NCI-H2227 (cell line): Measurements from ENCODE around the gene CPHXL2.

Source experiments
- DNase-seq: peaks from one replicate; lab custom pipeline; 2025; ENCODE audit not compliant: unreplicated experiment; lab: John Stamatoyannopoulos, UW

CPHXL2 gene

DNA sequence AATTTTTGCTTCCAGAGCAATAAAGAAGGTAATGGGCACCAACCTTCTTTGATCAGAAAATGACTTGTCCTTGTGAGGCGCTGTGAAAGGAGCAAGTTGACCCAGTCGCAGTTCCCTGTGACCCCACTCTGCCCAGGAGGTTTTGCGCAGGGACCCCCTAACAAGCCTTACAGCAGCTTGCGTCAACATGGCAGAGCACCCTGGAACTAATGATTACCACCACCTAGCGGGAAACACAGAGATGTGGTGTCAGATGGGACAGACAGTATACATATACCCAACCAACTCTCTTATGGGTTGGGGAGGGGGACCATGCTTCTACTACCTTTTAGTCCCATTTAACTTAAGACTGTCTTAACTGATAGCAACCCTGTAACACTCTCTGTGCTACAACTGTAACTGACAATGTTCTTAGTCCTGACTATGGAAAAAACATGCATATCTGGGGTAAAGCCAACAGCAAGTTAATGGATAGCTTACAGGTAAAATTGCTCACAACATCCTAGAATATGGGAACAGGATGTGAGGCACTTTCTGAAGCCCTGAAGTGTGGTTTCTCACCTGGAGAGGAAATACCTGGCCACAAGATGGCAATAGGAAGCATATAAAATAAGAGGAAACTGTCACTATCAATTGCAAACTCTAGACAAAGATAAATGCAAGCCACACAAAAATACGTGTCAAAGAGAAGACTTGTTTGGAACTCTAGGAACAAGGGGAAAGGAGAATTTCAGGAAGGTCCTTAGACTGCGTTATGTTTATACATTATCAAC lies 32.4 kb downstream of the CPHXL2 start:
- no peak for DNase-seq

DNA sequence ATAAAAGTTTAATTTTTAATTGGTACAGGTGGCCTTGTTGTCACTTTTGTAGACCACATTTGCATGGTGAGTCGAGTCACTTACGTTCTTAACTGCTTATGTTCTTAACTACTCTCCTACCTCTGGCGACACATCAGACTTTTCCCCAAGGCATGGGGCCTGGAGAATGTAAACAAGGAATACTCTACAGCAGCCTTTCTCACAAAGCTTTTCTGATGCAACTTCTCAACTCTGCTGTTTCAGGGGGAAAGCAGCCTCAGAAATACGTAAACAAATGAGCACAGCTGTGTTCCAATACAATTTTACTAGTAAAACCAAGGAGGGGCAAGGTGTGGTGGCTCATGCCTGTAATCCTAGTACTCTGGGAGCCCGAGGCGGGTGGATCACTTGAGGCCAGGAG lies 36.2 kb downstream of the CPHXL2 start:
- no peak for DNase-seq

DNA sequence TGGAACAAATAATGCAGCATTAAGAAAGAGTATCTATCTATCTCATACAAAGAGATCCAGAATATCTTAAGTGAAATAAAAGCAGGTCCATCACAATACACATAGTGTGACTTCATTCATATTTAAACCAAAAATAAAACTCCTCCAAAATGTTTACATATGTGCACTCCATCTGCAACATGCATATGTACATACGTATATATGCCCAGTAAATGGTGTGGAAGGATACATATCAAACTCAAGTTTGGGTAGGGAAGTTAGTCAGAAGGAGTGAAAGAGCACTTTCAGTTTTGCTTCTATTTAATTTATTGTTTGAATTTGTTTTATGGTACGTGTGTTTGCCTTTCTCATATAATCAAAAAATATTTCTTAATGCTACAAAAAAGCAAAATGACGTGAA lies 41.8 kb downstream of the CPHXL2 start:
- no peak for DNase-seq

DNA sequence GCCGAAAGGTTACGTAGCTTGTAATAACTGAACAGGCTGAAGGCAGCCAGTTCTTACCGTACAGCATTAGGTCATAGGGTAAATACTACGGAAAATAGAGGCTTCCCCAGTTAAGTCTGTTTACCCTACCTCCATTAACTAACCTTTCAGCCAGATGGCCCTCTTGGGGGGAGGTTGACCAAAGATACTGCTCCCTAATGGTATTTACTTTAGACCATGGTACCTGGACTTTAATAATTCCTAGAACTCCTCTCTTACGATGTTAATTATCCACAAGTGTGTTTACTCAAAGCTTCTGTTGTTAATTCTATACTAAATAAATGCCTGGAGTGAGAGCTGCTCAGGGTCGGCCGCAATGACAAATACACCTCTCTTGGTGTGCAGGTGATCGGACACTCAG lies 44.0 kb downstream of the CPHXL2 start:
- no peak for DNase-seq

DNA sequence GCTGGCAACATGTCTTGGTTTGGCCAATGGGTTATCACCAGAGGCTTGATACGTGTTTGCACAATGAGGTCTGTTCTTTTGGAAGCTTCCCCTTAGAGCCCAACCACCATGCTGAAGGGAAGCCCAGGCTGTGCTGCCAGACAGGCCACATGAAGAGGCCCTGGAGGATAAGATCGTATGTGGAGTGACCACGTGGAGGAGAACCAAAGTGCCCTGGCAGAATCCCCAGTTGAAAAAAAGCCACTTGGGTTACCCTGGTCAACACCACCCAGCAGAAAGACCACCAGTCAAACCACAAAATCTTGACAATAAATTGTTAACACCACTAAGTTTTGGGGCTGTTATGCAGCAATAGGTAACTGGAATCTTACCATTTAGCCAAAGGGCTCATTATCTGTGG lies 46.8 kb downstream of the CPHXL2 start:
- DNase-seq, result no peak

DNA sequence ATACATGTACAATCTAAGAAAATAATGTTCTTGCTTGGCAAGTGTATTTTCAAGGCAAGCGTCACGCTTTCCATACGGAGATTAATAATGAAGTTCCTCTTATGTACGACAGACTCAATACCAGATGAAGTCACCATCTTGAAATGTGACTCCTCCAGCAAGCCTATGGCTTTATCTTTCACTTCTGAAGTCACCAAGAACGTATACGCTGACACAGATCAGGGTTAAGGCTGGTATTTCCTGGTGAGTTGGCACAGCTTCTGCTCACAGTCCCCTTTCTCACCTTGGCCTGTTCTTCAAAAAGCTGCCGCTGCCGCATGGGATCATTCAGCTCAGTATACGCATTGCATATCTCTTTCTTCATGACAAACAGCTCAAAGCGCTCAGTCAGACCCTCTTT lies 47.7 kb downstream of the CPHXL2 start:
- no peak for DNase-seq

DNA sequence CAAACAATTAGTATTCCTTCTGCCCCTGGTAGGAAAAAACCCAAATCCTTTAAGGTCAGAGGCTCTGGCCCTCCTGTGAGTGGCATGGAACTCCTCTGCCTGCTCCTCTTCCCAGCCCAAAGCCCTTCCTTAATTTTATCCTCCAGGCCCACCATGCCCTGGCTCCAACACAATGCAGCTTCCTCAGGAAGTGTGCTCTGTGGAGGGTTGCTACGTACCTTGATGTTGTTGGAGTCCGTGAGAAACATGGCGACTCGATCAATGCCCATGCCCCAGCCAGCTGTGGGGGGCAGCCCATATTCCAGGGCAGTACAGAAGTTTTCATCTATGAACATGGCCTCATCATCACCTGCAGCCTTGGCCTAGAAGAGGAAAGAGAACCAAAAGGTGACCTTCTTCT lies 48.5 kb downstream of the CPHXL2 start:
- no peak for DNase-seq

DNA sequence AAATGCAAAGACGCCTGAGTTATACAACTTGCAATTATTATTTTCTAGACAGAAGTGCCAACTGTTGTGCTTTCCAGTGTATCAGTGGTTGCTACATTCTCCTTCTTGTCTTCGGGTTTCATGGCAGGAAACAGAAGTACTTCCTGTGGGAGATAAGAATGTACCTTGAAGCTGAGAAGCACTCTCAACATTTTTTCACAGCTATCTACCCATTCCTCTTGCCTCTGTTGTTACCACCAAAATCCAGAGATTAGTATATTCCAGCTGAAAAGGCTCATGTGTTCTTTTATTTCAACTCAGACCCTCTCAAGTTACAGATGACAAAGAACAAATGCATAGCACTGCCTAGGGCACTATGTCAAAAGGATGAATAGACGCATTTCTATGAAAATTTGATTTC lies 49.0 kb downstream of the CPHXL2 start:
- no peak for DNase-seq

DNA sequence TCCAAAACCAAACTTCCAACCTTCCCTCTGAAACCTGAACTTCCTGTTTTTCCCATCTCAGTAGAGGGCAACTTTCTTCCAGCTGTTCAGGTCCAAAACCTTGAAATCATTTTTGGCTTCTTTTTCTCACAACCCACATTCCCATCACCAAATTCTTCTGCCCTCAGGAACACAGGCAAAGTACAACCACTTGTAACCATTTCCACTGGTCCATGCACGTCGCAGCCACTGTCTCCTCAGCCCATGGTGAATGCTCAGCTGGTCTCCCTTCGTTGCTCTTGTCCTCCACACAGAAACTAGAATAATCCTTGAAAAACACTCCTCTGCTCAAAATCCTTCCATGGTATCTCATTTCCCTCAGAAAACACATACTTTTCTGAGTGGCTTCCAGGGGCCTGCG lies 50.0 kb downstream of the CPHXL2 start:
- DNase-seq, result no peak

DNA sequence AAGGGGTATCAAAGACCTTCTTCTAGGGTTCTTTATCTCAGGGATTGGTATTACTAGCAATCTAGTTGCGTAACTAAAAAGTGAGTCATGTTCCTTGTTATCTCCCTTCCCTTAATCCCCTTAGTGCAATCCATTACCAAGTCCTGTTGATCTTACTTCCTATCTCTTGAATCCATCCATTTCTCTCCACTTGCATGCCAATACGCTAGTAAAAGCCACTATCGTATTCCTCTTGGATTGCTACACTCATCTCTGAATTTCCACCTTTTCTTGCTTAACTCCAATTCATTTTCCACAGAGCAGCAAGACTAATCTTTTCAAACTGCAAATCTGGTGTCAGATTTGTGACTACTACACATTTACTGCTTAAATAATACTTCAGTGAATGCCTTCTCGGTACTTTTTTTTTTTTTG lies 51.9 kb downstream of the CPHXL2 start:
- no peak for DNase-seq

DNA sequence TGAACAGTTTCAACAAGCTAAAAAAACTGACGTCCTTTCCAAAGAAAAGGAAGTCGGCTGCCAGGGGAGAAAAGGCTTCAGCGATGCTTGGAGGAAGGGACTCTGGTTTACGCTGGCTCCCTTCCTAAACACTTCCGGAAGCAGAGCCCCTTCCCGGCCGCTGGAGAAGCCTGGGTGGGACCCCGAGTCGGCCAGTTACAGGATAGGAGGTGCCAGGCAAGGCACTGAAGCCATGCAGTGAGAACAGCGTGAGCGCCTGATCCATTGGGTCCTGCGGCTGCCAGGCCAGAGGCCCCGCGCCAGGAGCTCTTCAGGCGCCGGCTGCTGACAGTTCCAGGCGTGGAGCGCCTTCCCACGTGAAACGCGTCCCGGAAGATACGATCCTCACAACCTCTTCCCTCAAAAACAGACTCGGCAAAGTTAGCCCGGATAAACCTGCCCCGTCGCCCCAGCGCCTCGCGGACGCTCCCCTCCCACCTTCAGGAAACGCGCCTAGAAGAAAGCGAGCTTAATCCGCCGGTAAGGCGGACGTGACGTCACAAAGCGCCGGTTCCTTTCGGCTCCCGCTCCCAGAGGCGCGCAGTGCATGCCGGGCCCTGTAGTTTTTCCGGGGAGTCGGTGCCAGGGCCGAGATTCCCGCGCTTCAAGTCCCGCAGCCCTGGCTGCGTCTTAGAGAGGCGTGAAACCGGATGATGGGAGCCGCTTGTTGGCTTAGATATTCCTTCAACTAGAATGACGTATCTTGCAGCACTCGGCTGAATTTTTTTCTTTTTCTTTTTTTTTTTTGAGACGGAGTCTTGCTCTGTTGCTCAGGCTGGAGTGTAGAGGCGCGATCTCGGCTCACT lies 53.8 kb downstream of the CPHXL2 start, which contains the start of gene ADAT1:
Gene ADAT1 (minus strand): TSS at position 521 of the 845 bp plus-strand sequence. CDS start 2,482 bp downstream, outside the sequence.
- DNase-seq, result peak; percentile 97

DNA sequence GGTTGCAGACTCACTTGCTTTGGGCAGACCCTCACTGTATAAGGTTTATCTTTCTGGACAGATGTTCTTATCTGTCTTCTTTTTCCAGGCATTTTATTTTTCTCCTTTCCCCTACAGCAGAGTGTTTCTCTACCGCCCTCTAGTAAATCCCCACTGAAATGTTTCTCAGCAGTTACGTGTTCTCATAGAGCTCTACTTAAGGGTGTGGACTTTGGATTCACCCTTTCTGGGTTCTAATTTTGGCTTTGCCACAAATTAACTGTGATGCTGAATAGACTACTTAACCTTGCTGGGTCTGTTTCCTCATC lies 55.7 kb downstream of the CPHXL2 start:
- DNase-seq, result peak; percentile 21

DNA sequence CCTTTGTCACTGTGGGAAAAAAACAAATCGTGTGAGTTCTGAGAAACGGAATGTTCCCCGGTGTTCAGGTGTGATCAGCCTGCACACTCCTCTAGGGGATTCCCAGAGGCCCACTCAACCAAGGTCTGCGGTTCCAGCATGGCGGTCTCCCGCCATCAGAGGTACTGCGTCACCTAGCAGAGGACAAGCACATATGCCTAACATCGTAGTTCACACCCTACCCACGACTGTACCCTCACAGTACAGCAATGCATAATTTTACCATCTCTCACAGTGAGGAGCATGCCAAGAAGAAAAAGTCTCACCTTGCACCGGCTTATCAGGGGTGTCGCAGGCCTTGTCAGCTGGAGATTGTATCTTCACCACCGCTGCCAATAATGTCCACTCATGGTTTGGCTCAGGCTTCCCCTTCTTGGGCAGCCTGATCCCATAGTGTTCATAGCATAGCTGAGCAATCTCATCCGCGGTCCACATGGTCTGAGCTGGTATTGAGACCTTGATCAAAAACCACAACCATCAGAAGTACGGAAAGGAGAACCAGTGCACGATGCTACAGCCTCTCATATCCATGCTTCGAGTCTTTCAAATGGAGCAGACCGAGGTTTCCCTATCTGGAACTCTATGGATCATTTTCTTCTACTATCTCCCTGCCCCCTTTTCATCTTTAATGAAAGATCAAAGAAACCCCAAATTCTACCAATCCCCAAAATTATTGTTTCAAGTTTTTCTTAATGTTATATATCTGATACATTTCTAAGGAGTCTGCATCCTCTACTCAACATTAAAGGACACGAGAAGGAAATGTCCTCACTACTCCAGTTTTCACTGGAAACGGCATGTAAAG lies 56.3 kb downstream of the CPHXL2 start:
- no peak for DNase-seq

DNA sequence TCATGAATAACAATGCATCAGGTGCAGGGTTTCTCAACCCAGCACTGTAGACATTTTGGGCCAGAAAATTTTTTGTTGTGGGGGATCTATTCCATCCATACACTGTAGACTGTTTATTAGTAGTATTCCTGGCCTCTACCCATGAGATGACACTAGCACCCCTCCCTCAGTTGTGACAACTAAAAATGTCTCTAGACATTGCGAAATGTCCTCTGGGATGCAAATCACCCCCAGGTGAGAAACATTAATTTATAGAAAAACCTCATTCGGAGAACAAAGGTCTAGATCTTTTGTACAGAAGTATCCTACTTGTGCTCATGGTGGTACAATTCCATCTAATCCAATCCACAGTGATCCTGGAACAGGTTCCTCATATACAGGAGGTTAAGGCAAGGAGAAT lies 58.0 kb downstream of the CPHXL2 start:
- no peak for DNase-seq

DNA sequence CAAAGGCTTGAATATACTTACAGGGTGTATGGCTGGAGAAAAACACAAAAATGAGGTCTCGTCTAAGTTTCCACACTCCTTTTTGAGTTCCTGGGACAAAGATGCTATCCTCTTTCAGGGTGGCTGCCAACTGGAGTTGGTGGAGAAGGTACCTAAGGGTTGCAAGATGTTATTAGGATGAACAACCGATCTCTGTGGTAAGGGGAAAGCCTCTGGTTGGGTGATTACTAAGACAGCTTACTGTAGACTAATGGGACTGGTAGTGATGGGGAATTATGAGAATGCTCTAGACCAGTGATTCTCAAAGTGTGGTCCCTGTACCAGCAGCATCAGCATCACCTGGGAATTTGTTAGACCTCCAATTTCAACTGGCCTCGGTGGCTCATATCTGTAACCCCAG lies 59.7 kb downstream of the CPHXL2 start:
- no peak for DNase-seq

DNA sequence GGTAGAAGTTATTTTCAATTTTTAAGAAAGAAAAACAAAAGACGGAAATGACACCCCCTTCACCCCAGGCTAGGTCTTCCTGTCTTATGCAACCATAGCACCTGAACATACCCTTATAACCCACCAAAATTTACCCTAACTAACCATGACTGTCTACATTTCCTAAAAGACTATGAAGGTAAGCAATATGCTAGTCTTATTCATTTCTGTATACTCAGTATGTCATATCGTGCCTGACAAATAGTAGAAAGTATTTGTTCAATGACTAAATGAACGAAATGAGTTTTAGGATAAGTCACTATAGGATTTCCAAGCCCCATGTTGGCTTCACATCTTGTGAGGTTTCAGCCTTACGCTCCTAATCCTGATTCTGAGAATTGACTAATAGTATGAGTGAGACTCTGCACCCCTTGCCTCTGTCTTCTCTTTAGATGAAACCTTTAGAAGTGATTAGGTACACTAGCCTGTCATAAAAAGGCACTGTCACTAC lies 60.2 kb downstream of the CPHXL2 start:
- DNase-seq, result no peak

DNA sequence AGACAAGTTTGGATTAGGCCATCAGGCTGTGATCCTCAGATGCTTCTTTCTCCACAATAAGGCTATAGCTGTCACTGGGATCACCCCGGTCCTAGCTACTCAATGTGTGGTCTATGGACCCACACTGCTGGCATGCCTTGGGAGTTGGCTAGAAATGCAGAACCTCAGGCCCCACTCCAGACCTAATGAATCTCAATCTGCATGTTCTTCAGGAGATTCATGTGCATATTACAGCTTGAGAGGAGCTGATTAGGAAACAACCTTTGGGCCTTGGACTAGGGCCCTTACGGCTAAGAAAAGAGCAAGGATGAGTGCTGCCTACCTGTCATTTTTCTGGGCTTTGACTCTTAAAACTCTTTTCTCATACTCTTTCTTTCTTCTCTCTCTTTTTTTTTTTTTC lies 61.2 kb downstream of the CPHXL2 start:
- DNase-seq, result no peak

DNA sequence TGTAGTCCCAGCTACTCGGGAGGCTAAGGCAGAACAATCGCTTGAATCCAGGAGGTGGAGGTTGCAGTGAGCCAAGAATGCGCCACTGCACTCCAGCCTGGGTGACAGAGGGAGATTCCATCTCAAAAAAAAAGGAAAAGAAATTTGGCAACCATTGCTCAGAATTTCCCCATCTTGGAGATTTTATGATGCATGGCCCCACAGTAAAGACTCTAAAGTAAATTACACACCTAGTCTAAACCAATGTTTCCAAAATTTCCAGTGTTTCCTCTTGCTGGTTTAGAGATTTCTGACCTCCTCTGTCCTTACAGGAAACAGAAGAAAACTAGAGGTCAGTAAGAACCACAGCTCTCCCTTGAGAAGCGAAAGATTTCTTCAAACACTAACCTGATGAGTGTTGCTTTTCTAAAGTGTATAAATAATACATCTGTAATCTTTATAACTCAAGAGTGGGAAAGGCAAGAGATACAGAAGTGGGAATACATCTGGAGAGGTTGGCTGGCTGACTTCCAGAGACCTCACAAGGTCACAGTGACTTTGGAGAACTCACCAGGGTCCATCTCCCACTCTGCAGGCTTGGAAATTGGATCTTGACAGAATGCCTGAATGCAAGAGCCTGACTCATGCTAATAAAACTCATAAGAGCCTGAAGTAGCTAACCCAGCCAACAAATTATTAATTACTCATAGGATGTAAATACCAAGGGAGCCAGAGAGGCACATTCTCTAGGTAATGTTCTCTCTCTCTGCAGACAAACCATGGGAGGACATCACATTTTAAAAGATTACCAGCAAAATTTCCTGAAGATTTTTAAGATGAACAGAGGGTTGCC lies 62.5 kb downstream of the CPHXL2 start:
- DNase-seq, result no peak
